Heart left ventricle (tissue), 16 donors: ENCODE measurements around the gene URB2. TPM values are rescaled to one million over a fixed set of nuclear protein-coding genes. Genes with fewer than 3 reads are reported as not detected.
A peak's percentile ranks its signal among the peaks of the same experiment; 100 is the strongest.
"Not testable (repeated sequence)": the region's sequence is repeated elsewhere in the genome, so short reads cannot be mapped to it uniquely, and the experiment has no call there.

Experiments
- ATAC-seq, 4 donors: fragments of 200-7000 bp; cut with Tn5 transposase; one replicate each; pipeline ENCODE4 v1.9.1; 2020 to 2022; ENCODE audit warnings: moderate library complexity in 4 of 4, mild to moderate bottlenecking in 3 of 4, moderate number of reproducible peaks in 1 of 4
- DNase-seq, 5 donors: peaks; one replicate each; pipeline ENCODE4 v3.0.0-alpha.2; 2020
- H3K27ac ChIP-seq, 12 donors: fragments of 200-600 bp; sonication (generic) in 4 of 12; one replicate each; pipeline versions ENCODE4 v1.5.0 to v1.8.0; 2016 to 2022; ENCODE audit warnings: mild to moderate bottlenecking in 2 of 12
- H3K27me3 ChIP-seq, 9 donors: fragments of 200-600 bp; sonication (generic) in 2 of 9; one replicate each; pipeline versions ENCODE4 v1.5.1 to v1.8.0; 2016 to 2022; ENCODE audit warnings: mild to moderate bottlenecking in 3 of 9
- H3K36me3 ChIP-seq, 9 donors: fragments of 200-600 bp; sonication (generic) in 2 of 9; one replicate each; pipeline versions ENCODE4 v1.5.0 to v1.8.0; 2018 to 2022; ENCODE audit warnings: mild to moderate bottlenecking in 2 of 9
- H3K4me1 ChIP-seq, 12 donors: fragments of 200-600 bp; sonication (generic) in 4 of 12; one replicate each; pipeline versions ENCODE4 v1.5.0 to v1.8.0; 2016 to 2022; ENCODE audit warnings: mild to moderate bottlenecking in 3 of 12
- H3K4me3 ChIP-seq, 12 donors: fragments of 200-600 bp; sonication (generic) in 4 of 12; one replicate each; pipeline versions ENCODE4 v1.5.0 to v1.8.0; 2017 to 2022; ENCODE audit warnings: mild to moderate bottlenecking in 9 of 12, moderate library complexity in 4 of 12
- H3K9me3 ChIP-seq, 12 donors: fragments of 200-600 bp; sonication (generic) in 4 of 12; one replicate each; pipeline versions ENCODE4 v1.5.0 to v1.8.0; 2016 to 2022; ENCODE audit warnings: mild to moderate bottlenecking in 1 of 12
- POLR2A ChIP-seq, 2 donors: fragments of 450-650 bp; IDR thresholded peaks; one replicate each; pipeline ENCODE4 v1.6.1; 2017; ENCODE audit warnings: antibody characterized with exemption in 2 of 2, mild to moderate bottlenecking in 2 of 2, moderate library complexity in 2 of 2
- WGBS, 4 donors: extraction: QIAGEN DNeasy Blood & Tissue Kit in 2 of 4; methylation state at CpG; one replicate each; pipeline versions ENCODE4 v1.1.5 to v1.1.7; 2013 to 2018; 5-methylcytosine and 5-hydroxymethylcytosine counted together
- intact Hi-C, 10 donors: fragments of 100-400 bp; cut with DNase I; formaldehyde crosslinking; loops; one replicate each; pipeline versions ENCODE4 v1.11.1 to v1.14.2; 2022
- polyA plus RNA-seq, 2 donors: library from polyadenylated mRNA; stranded (reverse); fragments of 200-250 nt; gene quantifications; one replicate each; pipeline ENCODE4 v1.2.3, GENCODE V29; 2013
- total RNA-seq, 9 donors: library from RNA; depleted of rRNA in 2 of 9; stranded (reverse); fragments of >200 nt in 2 of 9; fragmentation: NEBNext Ultra II Directional in 3 of 9; extraction: Animal tissue kit (Norgen Biotek cat#: 25700) in 3 of 9; gene quantifications; one replicate each; pipeline versions ENCODE4 v1.1.0 to v1.2.4, GENCODE V29; 2016 to 2023
- TF ChIP-seq, protein P1 (sequence below), 12 donors: fragments of 200-600 bp; sonication (generic) in 4 of 12; IDR thresholded peaks; one replicate each; pipeline versions ENCODE4 v1.5.0 to v1.8.0; 2018 to 2022; ENCODE audit warnings: antibody characterized with exemption in 12 of 12, mild to moderate bottlenecking in 5 of 12
- donor health status: ischemic (EF 13 %, LVEDD 7.1; RV severe dilation, severe dysfunction).
- donor health status: healthy with polysubstance abuse.
- donor health status: DM: no; HTN: yes; CAD: no.
- donor health status: DM: no; HTN: no; CAD: no.
- donor health status: ischemic (EF 25% LVEDD 6.9; RV normal size, moderate dysfunction).
- donor health status: ischemic (EF 25% LVEDD 5.7; RV mildly dilated, moderate dysfunction).
- donor health status: healthy.
- donor health status: DM: yes; HTN: yes; CAD: no.
- donor health status: ischemic (EF 35%, LVEDD 5.7; RV mildly dilated, moderate dysfunction).
- donor health status: nonischemic (EF 11% LVEDD 7.7; RV severe dilation, severe dysfunction).
- donor health status: DM: yes; HTN: yes; CAD: no.
- donor health status: PGD.
- donor health status: ischemic (EF 29% LVEDD 5.4; RV normal size, mild dysfunction).
- donor health status: nonischemic (EF 23%, LVEDD 6.1; RV moderate dilation, normal function).

The URB2 gene
- total and polyA plus RNA-seq, 11 donors, result 1.4 to 6.7 (median 5.0) TPM

DNA sequence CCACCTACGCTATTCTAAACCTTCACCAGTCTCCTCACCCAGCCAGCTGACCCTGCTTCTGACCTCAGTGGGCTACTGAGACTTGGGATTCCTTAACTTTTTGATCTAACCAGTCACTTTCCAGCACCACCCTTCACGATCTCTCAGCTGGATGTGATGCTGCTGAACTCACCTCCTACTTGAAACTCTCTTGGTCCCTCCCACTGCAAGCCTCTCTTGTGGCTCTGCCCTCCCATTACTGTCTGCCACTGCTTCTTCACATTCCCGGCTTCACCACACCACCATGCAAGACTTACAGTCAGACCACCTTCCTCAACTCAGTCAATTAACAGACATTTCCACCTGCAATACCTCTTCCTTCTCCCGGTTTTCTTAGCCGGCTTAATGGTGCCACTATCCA lies 6.4 kb upstream of the URB2 start:
- no peak for TF ChIP-seq POLR2A (IDR thresholded peaks at IDR 0.05)
- TF ChIP-seq, protein P1, sequence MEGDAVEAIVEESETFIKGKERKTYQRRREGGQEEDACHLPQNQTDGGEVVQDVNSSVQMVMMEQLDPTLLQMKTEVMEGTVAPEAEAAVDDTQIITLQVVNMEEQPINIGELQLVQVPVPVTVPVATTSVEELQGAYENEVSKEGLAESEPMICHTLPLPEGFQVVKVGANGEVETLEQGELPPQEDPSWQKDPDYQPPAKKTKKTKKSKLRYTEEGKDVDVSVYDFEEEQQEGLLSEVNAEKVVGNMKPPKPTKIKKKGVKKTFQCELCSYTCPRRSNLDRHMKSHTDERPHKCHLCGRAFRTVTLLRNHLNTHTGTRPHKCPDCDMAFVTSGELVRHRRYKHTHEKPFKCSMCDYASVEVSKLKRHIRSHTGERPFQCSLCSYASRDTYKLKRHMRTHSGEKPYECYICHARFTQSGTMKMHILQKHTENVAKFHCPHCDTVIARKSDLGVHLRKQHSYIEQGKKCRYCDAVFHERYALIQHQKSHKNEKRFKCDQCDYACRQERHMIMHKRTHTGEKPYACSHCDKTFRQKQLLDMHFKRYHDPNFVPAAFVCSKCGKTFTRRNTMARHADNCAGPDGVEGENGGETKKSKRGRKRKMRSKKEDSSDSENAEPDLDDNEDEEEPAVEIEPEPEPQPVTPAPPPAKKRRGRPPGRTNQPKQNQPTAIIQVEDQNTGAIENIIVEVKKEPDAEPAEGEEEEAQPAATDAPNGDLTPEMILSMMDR (IDR thresholded peaks at IDR 0.05), result no peak
- peaks cover 0 to under 1% (median 0%) of the 10 kb centered on the region in 9 donors for H3K36me3 ChIP-seq
- no peak overlapping the region for H3K4me3 ChIP-seq
- 90 to 94% (median 92%) methylated on average over 5 of the region's 5 CpGs for WGBS, 4 donors
- no peak overlapping the region for H3K27ac ChIP-seq
- DNase-seq, result no peak
- peaks cover 2 to 51% (median 33%) of the 10 kb centered on the region in 12 donors for H3K4me1 ChIP-seq
- intact Hi-C loops, result no loop called here
- H3K27me3 ChIP-seq, result no peaks in the 10 kb centered on the region
- ATAC-seq, result no peak
- H3K9me3 ChIP-seq, result no peaks in the 10 kb centered on the region

DNA sequence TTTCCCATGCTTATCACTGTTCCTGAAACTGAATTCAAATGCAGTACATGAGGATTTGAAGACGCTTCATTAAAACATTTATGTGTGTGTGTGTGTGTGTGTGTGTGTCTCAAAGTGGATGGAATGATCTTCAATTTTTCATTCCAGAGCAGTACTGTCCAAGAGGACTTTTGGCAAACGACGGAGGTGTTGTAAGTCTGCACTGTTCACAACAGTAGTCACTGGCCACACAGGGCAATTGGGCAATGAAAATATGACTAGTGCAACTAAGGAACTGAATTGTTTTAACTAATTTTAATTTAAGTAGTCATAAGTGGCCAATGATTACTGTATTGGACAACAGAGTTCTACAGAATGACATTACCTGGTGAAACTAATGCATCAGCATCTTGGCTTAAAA lies 5.2 kb upstream of the URB2 start:
- H3K4me3 ChIP-seq, result no peak overlapping the region
- no peak overlapping the region for H3K27ac ChIP-seq
- peak in 3 of 4 donors; percentile 12 to 46 (median 23) for ATAC-seq

DNA sequence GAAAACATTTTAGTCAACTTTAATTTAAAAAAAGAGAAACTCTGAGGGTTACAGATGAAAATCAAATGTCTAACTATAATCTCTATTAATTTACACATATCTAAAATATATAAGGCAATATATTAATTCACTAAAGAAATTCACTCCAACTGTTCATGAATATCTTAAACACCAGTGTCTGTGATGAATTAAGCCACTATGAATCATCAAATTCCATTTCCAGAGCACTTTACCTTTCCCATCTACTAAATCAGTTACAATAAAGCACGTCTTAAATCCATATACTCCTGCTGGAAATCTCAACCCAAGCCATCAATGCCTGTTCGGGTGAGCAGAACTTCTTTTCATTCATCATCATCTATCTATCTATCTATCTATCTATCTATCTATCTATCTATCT lies 4.4 kb upstream of the URB2 start:
- WGBS, 4 donors, result 94 to 99% (median 96%) methylated on average over 2 of the region's 2 CpGs
- Histone ChIP-seq H3K4me3 (no peak overlapping the region), H3K4me1 (peaks cover 2 to 58% (median 37%) of the 10 kb centered on the region in 12 donors), H3K36me3 (no peaks in the 10 kb centered on the region), H3K27me3 (no peaks in the 10 kb centered on the region), H3K27ac (no peak overlapping the region), H3K9me3 (no peaks in the 10 kb centered on the region)
- TF ChIP-seq, protein P1 (IDR thresholded peaks at IDR 0.05), result no peak
- no peak for TF ChIP-seq POLR2A (IDR thresholded peaks at IDR 0.05)
- ATAC-seq, result no peak
- DNase-seq, result no peak
- intact Hi-C loops, result no loop called here

More for the DNA sequence above, 5.2 kb upstream of the URB2 start:
- Histone ChIP-seq H3K27me3 (no peaks in the 10 kb centered on the region), H3K9me3 (no peaks in the 10 kb centered on the region), H3K36me3 (no peaks in the 10 kb centered on the region), H3K4me1 (peaks cover 2 to 55% (median 37%) of the 10 kb centered on the region in 12 donors)
- WGBS, 4 donors, result 40 to 64% (median 44%) methylated on average over 3 of the region's 3 CpGs
- no peak for TF ChIP-seq POLR2A (IDR thresholded peaks at IDR 0.05)
- TF ChIP-seq, protein P1 (IDR thresholded peaks at IDR 0.05), result no peak
- DNase-seq, result no peak
- intact Hi-C loops, result no loop called here

DNA sequence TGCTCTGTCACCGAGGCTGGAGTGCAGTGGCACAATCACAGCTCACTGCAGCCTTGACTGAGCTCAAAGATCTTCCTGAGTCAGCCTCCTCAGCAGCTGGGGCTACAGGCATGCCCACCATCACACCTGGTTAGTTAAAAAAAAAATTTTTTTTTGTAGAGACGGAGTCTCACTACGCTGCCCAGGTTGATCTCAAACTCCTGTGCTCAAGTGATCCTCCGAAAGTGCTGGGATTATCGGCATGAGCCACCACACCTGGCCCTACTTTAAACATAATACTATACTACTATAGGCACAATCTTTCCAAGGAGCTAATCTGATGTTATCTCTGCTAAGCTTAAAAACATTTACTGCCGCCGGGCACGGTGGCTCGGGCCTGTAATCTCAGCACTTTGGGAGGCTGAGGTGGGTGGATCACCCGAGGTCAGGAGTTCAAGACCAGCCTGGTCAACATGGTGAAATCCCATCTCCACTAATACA lies 3.4 kb upstream of the URB2 start:
- DNase-seq, result not testable (repeated sequence)

DNA sequence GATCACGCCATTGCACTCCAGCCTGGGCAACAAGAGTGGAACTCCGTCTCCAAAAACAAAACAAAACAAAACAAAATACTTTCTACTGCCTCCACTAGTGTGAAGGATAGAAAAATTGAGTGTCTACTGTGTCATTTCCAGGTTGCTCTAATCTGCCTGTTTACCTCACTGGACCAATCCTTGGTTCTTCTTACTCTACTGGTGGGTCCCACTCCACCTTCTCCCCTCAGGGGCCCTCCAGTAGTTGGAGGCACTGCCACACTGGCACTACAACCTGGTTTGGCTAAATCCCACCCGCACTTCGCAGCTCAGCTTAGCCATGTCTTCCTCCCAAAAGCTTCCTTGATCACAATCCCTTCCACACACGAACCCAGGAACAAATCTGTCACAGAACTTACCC lies 2.8 kb upstream of the URB2 start:
- no peak overlapping the region for H3K27ac ChIP-seq
- H3K27me3 ChIP-seq, result no peaks in the 10 kb centered on the region
- no peak for ATAC-seq
- no peaks in the 10 kb centered on the region for H3K36me3 ChIP-seq
- intact Hi-C loops, result no loop called here
- H3K9me3 ChIP-seq, result no peaks in the 10 kb centered on the region
- no peak for DNase-seq
- TF ChIP-seq, protein P1 (IDR thresholded peaks at IDR 0.05), result no peak
- TF ChIP-seq POLR2A (IDR thresholded peaks at IDR 0.05), result no peak
- WGBS, 4 donors, result 79 to 94% (median 86%) methylated on average over 5 of the region's 5 CpGs
- H3K4me1 ChIP-seq, result peaks cover 2 to 70% (median 47%) of the 10 kb centered on the region in 12 donors
- H3K4me3 ChIP-seq, result no peak overlapping the region

More for the DNA sequence above, 3.4 kb upstream of the URB2 start:
- intact Hi-C loops, H3K27ac ChIP-seq, H3K36me3 ChIP-seq, H3K9me3 ChIP-seq, H3K27me3 ChIP-seq, H3K4me3 ChIP-seq, ATAC-seq: not testable (repeated sequence)
- 81 to 88% (median 87%) methylated on average over 10 of the region's 10 CpGs for WGBS, 4 donors
- peaks cover 2 to 68% (median 46%) of the 10 kb centered on the region in 12 donors for H3K4me1 ChIP-seq
